ENCODE results near the gene NR3C1. TPM values are rescaled to one million over a fixed set of nuclear protein-coding genes. Genes with fewer than 3 reads are reported as not detected.

The NR3C1 gene
- total and polyA plus RNA-seq, 2 donors (not counting 1 experiment from before 2014, with no cell fraction given), result 17.6 to 218 TPM

DNA sequence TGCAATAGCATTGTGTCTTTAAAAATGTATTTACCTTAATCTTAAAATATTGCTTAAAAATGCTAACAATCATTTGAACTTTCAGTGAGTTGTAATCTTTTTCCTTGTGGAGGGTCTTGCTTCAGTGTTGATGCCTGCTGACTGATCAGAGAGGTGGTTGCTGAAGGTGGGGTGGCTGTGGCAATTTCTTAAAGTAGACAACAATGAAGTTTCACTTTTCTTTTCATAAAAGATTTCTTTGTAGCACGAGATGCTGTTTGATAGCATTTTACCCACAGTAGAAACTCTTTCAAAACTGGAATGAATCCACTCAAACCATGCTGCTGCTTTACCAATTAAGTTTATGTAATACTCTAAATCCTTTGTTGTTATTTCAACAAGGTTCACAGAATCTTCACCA is 50.8 kb downstream of the NR3C1 start:
- intact Hi-C loops (cut with micrococcal nuclease), result loop anchor here (5.0 kb wide), 1 partner anchor 35 kb away; no protein-coding TSS in a partner anchor
- POLR2A ChIA-PET, result no interaction called here
- peaks cover 2 to 3% of the 10 kb centered on the region in 2 experiments for H3K36me3 ChIP-seq (replicated peaks in 1 of 2; ENCODE audit: control extremely low read depth in 1 of 2, control insufficient read depth in 1 of 2, extremely low read depth in 1 of 2, insufficient read depth in 2 of 2, low read length in 1 of 2)
- DNase-seq, result no peak
- H3K4me3 Mint-ChIP-seq, result peak overlapping the region; percentile 79
- peaks cover 47 to 67% of the 10 kb centered on the region in 2 donors for H3K4me1 ChIP-seq (ENCODE audit: control insufficient read depth in 2 of 2, insufficient read depth in 2 of 2, low read length in 2 of 2)
- H3K4me3 ChIP-seq (ENCODE audit: control extremely low read depth in 1 of 5, extremely low read depth in 1 of 5, insufficient read depth in 1 of 5, low read depth in 2 of 5, low read length in 4 of 5), result peak overlapping the region in 1 of 5 experiments; percentile 2
- no peak for ATAC-seq (ENCODE audit: low read depth)
- no peak overlapping the region for H2AFZ ChIP-seq (ENCODE audit: insufficient read depth, low read depth, low read length, poor library complexity, severe bottlenecking)
- no peaks in the 10 kb centered on the region for H3K9me3 Mint-ChIP-seq (ENCODE audit: insufficient read depth)
- H3K9ac ChIP-seq (ENCODE audit: low read length), result peak overlapping the region; percentile 33
- peaks cover 38% of the 10 kb centered on the region for H4K20me1 ChIP-seq (ENCODE audit: control insufficient read depth, insufficient read depth, low read length, poor library complexity, severe bottlenecking)
- CTCF ChIA-PET, result interaction anchor here (1.4 kb wide), 1 partner anchor 14 kb away, joined by 3 read pairs; no protein-coding TSS in a partner anchor
- TF ChIP-seq EZH2 (IDR thresholded peaks at IDR 0.05; ENCODE audit: borderline replicate concordance, insufficient read depth, low read depth, low read length, poor library complexity, severe bottlenecking), result no peak
- TF ChIP-seq, protein P1, sequence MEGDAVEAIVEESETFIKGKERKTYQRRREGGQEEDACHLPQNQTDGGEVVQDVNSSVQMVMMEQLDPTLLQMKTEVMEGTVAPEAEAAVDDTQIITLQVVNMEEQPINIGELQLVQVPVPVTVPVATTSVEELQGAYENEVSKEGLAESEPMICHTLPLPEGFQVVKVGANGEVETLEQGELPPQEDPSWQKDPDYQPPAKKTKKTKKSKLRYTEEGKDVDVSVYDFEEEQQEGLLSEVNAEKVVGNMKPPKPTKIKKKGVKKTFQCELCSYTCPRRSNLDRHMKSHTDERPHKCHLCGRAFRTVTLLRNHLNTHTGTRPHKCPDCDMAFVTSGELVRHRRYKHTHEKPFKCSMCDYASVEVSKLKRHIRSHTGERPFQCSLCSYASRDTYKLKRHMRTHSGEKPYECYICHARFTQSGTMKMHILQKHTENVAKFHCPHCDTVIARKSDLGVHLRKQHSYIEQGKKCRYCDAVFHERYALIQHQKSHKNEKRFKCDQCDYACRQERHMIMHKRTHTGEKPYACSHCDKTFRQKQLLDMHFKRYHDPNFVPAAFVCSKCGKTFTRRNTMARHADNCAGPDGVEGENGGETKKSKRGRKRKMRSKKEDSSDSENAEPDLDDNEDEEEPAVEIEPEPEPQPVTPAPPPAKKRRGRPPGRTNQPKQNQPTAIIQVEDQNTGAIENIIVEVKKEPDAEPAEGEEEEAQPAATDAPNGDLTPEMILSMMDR (IDR thresholded peaks at IDR 0.05), result no peak
- no peaks in the 10 kb centered on the region for H3K9me3 ChIP-seq (ENCODE audit: control extremely low read depth in 1 of 3, control insufficient read depth in 2 of 3, insufficient read depth in 1 of 3, low read length in 2 of 3)
- peaks cover 98% of the 10 kb centered on the region for H3K79me2 ChIP-seq (ENCODE audit: control insufficient read depth, insufficient read depth, low read length)
- H3K27ac Mint-ChIP-seq, result peak overlapping the region; percentile 72
- peaks cover 63% of the 10 kb centered on the region for H3K4me1 Mint-ChIP-seq
- H3K27ac ChIP-seq (ENCODE audit: low read length in 2 of 2), result no peak overlapping the region
- peak overlapping the region; percentile 65 for H3K4me2 ChIP-seq (replicated peaks; ENCODE audit: low read depth, low read length, poor library complexity, severe bottlenecking)
- WGBS (ENCODE audit: insufficient coverage), result no CpG with 5 or more reads among the region's 1 CpG
- H3K27me3 ChIP-seq (replicated peaks in 1 of 4; ENCODE audit: control extremely low read depth in 1 of 4, control insufficient read depth in 3 of 4, insufficient read depth in 4 of 4, low read length in 3 of 4), result no peaks in the 10 kb centered on the region
- no peaks in the 10 kb centered on the region for H3K27me3 Mint-ChIP-seq

DNA sequence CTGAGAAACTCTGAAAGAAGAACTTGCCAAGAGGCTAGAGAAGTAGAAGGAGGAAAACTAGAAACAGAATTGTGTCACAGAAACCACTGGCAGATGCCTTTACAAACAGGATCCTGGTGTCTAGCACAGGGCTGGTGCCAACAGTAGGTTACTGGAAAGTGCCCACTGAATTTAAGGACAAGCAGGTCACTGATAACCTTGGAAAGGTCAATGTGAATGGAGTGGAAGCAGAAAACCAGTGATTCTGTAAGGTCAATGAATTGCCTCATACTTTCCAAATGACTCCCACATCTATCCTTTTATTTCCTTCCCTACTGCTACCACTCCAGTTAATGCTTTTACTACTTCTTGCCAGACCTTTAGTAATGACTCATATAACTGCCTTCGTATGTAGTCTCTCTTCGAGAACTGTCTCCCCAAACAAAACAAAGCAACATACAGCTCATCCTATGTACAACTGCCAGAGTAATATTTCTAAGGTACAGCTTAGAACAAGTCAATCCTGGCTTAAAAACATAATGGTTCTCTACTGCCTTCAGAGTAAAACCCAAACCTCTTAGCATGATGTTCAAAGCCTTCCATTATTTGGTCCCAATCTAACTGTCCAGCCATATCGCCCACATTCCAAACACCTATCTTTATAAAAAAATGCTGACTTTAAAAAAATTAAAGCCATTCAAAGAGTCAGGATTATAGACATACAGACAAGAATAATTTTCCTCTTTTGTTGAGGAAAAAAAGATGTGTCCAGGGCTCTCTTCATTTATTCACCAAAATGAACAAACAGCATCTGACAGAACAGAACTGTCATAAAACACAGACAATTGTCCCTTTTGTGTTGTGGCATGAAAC is 52.5 kb downstream of the NR3C1 start:
- Histone ChIP-seq H3K36me3 (replicated peaks in 1 of 2; ENCODE audit: control extremely low read depth in 1 of 2, control insufficient read depth in 1 of 2, extremely low read depth in 1 of 2, insufficient read depth in 2 of 2, low read length in 1 of 2) (peaks cover 0 to 3% of the 10 kb centered on the region in 2 experiments), H3K27ac (ENCODE audit: low read length in 2 of 2) (peak overlapping the region in 1 of 2 donors; percentile 42), H3K9me3 (ENCODE audit: control extremely low read depth in 1 of 3, control insufficient read depth in 2 of 3, insufficient read depth in 1 of 3, low read length in 2 of 3) (no peaks in the 10 kb centered on the region), H3K4me1 (ENCODE audit: control insufficient read depth in 2 of 2, insufficient read depth in 2 of 2, low read length in 2 of 2) (peaks cover 53 to 74% of the 10 kb centered on the region in 2 donors), H2AFZ (ENCODE audit: insufficient read depth, low read depth, low read length, poor library complexity, severe bottlenecking) (no peak overlapping the region), H3K79me2 (ENCODE audit: control insufficient read depth, insufficient read depth, low read length) (peaks cover 99% of the 10 kb centered on the region), H3K9ac (ENCODE audit: low read length) (no peak overlapping the region), H4K20me1 (ENCODE audit: control insufficient read depth, insufficient read depth, low read length, poor library complexity, severe bottlenecking) (peaks cover 47% of the 10 kb centered on the region), H3K27me3 (replicated peaks in 1 of 4; ENCODE audit: control extremely low read depth in 1 of 4, control insufficient read depth in 3 of 4, insufficient read depth in 4 of 4, low read length in 3 of 4) (no peaks in the 10 kb centered on the region), H3K4me3 (ENCODE audit: control extremely low read depth in 1 of 5, extremely low read depth in 1 of 5, insufficient read depth in 1 of 5, low read depth in 2 of 5, low read length in 4 of 5) (no peak overlapping the region), H3K4me2 (replicated peaks; ENCODE audit: low read depth, low read length, poor library complexity, severe bottlenecking) (peak overlapping the region; percentile 0)
- ATAC-seq (ENCODE audit: low read depth) (no peak), DNase-seq (no peak)
- no peak overlapping the region for H3K4me3 Mint-ChIP-seq
- H3K9me3 Mint-ChIP-seq (ENCODE audit: insufficient read depth), result no peaks in the 10 kb centered on the region
- H3K27me3 Mint-ChIP-seq, result no peaks in the 10 kb centered on the region
- ChIA-PET CTCF (interaction anchor here (1.4 kb wide), 1 partner anchor 13 kb away, joined by 3 read pairs; no protein-coding TSS in a partner anchor), POLR2A (no interaction called here)
- WGBS (ENCODE audit: insufficient coverage), result 71% methylated on average over 2 of the region's 3 CpGs
- intact Hi-C loops (cut with micrococcal nuclease), result loop anchor here (5.0 kb wide), 1 partner anchor 34 kb away; no protein-coding TSS in a partner anchor
- TF ChIP-seq EZH2 (IDR thresholded peaks at IDR 0.05; ENCODE audit: borderline replicate concordance, insufficient read depth, low read depth, low read length, poor library complexity, severe bottlenecking), result no peak
- TF ChIP-seq, protein P1 (IDR thresholded peaks at IDR 0.05), result no peak
- no peak overlapping the region for H3K27ac Mint-ChIP-seq
- peaks cover 59% of the 10 kb centered on the region for H3K4me1 Mint-ChIP-seq
